Trophoblast cell (in vitro differentiated cells and primary cell): Measurements from ENCODE around the gene GUCD1.

Experiments used
- DNase-seq, 2 donors: peaks; one replicate each; pipeline ENCODE4 v3.0.0-alpha.2; 2016
- H2AFZ ChIP-seq: 2 replicates; pipeline ENCODE4 v1.6.1; 2013; ENCODE audit warnings: low read length, moderate library complexity, mild to moderate bottlenecking; ENCODE audit not compliant: insufficient read depth, poor library complexity
- H2AK5ac ChIP-seq: 2 replicates; pipeline ENCODE4 v1.6.1; 2013; ENCODE audit warnings: mild to moderate bottlenecking, low read length
- H2BK120ac ChIP-seq: 2 replicates; pipeline ENCODE4 v1.6.1; 2013; ENCODE audit warnings: low read length, mild to moderate bottlenecking, moderate library complexity; ENCODE audit not compliant: insufficient read depth, poor library complexity
- H2BK12ac ChIP-seq: 2 replicates; pipeline ENCODE4 v1.6.1; 2013; ENCODE audit warnings: mild to moderate bottlenecking, low read length, moderate library complexity
- H2BK5ac ChIP-seq: 2 replicates; pipeline ENCODE4 v1.6.1; 2013; ENCODE audit warnings: low read length, low read depth, moderate library complexity, mild to moderate bottlenecking; ENCODE audit not compliant: poor library complexity
- H3K14ac ChIP-seq: 2 replicates; pipeline ENCODE4 v1.6.1; 2013; ENCODE audit warnings: mild to moderate bottlenecking, low read length
- H3K18ac ChIP-seq: 2 replicates; pipeline ENCODE4 v1.6.1; 2013; ENCODE audit warnings: mild to moderate bottlenecking, low read length
- H3K23ac ChIP-seq: 2 replicates; pipeline ENCODE4 v1.6.1; 2013; ENCODE audit warnings: low read length
- H3K27ac ChIP-seq: 2 replicates; pipeline ENCODE4 v1.5.1; 2013; ENCODE audit warnings: low read depth, mild to moderate bottlenecking, inconsistent platforms, low read length, moderate library complexity
- H3K27me3 ChIP-seq: 2 replicates; pipeline ENCODE4 v1.6.1; 2013; ENCODE audit warnings: inconsistent platforms, mild to moderate bottlenecking, low read length, moderate library complexity; ENCODE audit not compliant: insufficient read depth
- H3K36me3 ChIP-seq, 2 experiments: 1 replicate in 1 of 2; 2 replicates in 1 of 2; pipeline ENCODE4 v1.6.1; 2013; ENCODE audit warnings: low read length in 2 of 2, mild to moderate bottlenecking in 2 of 2, moderate library complexity in 1 of 2; ENCODE audit not compliant: insufficient read depth in 2 of 2, control insufficient read depth in 1 of 2
- H3K4ac ChIP-seq: 2 replicates; pipeline ENCODE4 v1.6.1; 2013; ENCODE audit warnings: low read depth, mild to moderate bottlenecking, low read length, moderate library complexity
- H3K4me1 ChIP-seq, 2 experiments: 1 replicate in 1 of 2; 2 replicates in 1 of 2; pipeline ENCODE4 v1.6.1; 2013; ENCODE audit warnings: low read length in 2 of 2, mild to moderate bottlenecking in 2 of 2, moderate library complexity in 1 of 2; ENCODE audit not compliant: insufficient read depth in 2 of 2, control insufficient read depth in 1 of 2
- H3K4me2 ChIP-seq: 2 replicates; pipeline ENCODE4 v1.6.1; 2013; ENCODE audit warnings: inconsistent platforms, mild to moderate bottlenecking, low read length, moderate library complexity
- H3K4me3 ChIP-seq: 2 replicates; pipeline ENCODE4 v1.5.1; 2013; ENCODE audit warnings: mild to moderate bottlenecking, low read depth, low read length, inconsistent platforms
- H3K79me1 ChIP-seq: one replicate; pipeline ENCODE4 v1.6.1; 2013; ENCODE audit warnings: low read length
- H3K79me2 ChIP-seq: 2 replicates; pipeline ENCODE4 v1.6.1; 2013; ENCODE audit warnings: low read length, mild to moderate bottlenecking; ENCODE audit not compliant: control insufficient read depth, insufficient read depth, poor library complexity
- H3K9ac ChIP-seq: 2 replicates; pipeline ENCODE4 v1.6.1; 2013; ENCODE audit warnings: mild to moderate bottlenecking, low read length
- H3K9me3 ChIP-seq: 2 replicates; pipeline ENCODE4 v1.6.1; 2013; ENCODE audit warnings: low read depth, mild to moderate bottlenecking, control low read depth, inconsistent platforms, low read length; ENCODE audit not compliant: insufficient read depth
- H4K12ac ChIP-seq: 2 replicates; pipeline ENCODE4 v1.6.1; 2013; ENCODE audit warnings: low read depth, mild to moderate bottlenecking, low read length, moderate library complexity
- H4K8ac ChIP-seq: 2 replicates; pipeline ENCODE4 v1.6.1; 2013; ENCODE audit warnings: low read depth, mild to moderate bottlenecking, low read length, moderate library complexity
- H4K91ac ChIP-seq: one replicate; pipeline ENCODE4 v1.6.1; 2013; ENCODE audit warnings: low read depth, mild to moderate bottlenecking, low read length, moderate library complexity
- WGBS: extraction: QIAGEN DNeasy Blood & Tissue Kit; methylation state at CpG from one replicate; pipeline ENCODE4 v1.1.7; 2013; ENCODE audit warnings: missing lambda C conversion rate; ENCODE audit not compliant: insufficient read length, insufficient coverage; ENCODE audit errors: extremely low coverage; 5-methylcytosine and 5-hydroxymethylcytosine counted together

GUCD1 gene

DNA sequence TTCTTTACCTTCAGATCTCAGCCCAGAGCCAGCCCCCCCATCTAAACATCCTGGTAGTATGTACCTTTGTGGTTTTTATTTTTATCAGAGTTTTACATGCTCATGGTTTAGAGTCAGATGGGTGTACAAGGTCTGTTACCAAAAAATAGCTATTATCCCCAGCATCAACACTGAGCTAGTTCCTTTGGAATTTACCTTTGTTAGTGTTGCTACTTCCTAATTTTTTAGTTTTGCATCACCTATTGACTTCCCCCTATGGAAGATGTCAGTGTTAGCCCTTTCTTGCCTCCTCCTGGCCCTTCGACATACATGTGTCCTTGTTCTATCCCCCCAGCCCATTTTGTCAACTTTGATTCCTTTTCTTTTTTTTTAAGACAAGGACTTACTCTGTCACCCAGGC lies 52.4 kb downstream of the GUCD1 start:
- H2AFZ ChIP-seq: no peak overlapping the region
- no peak overlapping the region for H3K14ac ChIP-seq
- no peaks in the 10 kb centered on the region for H3K27me3 ChIP-seq
- H3K4ac ChIP-seq: no peak overlapping the region
- no peak overlapping the region for H2BK5ac ChIP-seq
- no peak overlapping the region for H2AK5ac ChIP-seq
- no peak overlapping the region for H3K27ac ChIP-seq
- H3K4me3 ChIP-seq: no peak overlapping the region
- no peaks in the 10 kb centered on the region for H3K36me3 ChIP-seq
- H4K12ac ChIP-seq: no peak overlapping the region
- H4K91ac ChIP-seq: no peak overlapping the region
- H3K9ac ChIP-seq: no peak overlapping the region
- no peak overlapping the region for H3K18ac ChIP-seq
- H3K79me1 ChIP-seq: no peaks in the 10 kb centered on the region
- H3K4me2 ChIP-seq: no peak overlapping the region
- no peak overlapping the region for H2BK12ac ChIP-seq
- DNase-seq: peak in 1 of 2 donors; percentile 65
- no peak overlapping the region for H3K23ac ChIP-seq
- H3K4me1 ChIP-seq: no peaks in the 10 kb centered on the region
- WGBS: no CpG with 5 or more reads among the region's 1 CpG
- H2BK120ac ChIP-seq: no peak overlapping the region
- H3K79me2 ChIP-seq: no peaks in the 10 kb centered on the region
- H4K8ac ChIP-seq: no peak overlapping the region
- no peaks in the 10 kb centered on the region for H3K9me3 ChIP-seq

DNA sequence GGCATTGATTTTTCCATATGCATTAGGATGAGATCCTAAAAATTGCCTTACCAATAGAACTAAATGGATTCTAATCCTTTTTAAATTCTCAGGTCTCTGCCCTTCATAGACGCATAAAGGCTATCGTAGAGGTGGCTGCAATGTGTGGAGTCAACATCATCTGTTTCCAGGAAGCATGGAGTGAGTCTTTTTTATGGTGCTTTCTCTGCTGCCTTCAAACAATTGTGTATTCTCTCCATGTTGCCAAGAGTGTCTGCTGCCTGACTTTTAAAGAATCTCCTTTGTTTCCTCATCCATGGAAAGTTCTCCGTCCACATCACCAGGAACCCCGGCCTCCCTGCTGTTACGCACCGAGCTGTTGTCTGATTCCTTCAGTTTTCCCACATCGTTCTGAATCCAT lies 52.9 kb downstream of the GUCD1 start:
- no peak overlapping the region for H3K23ac ChIP-seq
- no peak overlapping the region for H2BK120ac ChIP-seq
- H3K9me3 ChIP-seq: no peaks in the 10 kb centered on the region
- H3K4ac ChIP-seq: no peak overlapping the region
- no peak overlapping the region for H3K9ac ChIP-seq
- no CpG with 5 or more reads among the region's 7 CpGs for WGBS
- H3K36me3 ChIP-seq: no peaks in the 10 kb centered on the region
- no peak overlapping the region for H4K91ac ChIP-seq
- H3K14ac ChIP-seq: no peak overlapping the region
- no peak overlapping the region for H4K12ac ChIP-seq
- no peak overlapping the region for H4K8ac ChIP-seq
- H3K27me3 ChIP-seq: no peaks in the 10 kb centered on the region
- no peaks in the 10 kb centered on the region for H3K79me1 ChIP-seq
- DNase-seq: peak in 1 of 2 donors; percentile 47
- H3K4me2 ChIP-seq: no peak overlapping the region
- H2BK12ac ChIP-seq: no peak overlapping the region
- H2AFZ ChIP-seq: no peak overlapping the region
- H3K18ac ChIP-seq: no peak overlapping the region
- H3K79me2 ChIP-seq: no peaks in the 10 kb centered on the region
- no peak overlapping the region for H3K4me3 ChIP-seq
- no peaks in the 10 kb centered on the region for H3K4me1 ChIP-seq
- H3K27ac ChIP-seq: no peak overlapping the region
- no peak overlapping the region for H2AK5ac ChIP-seq
- H2BK5ac ChIP-seq: no peak overlapping the region

DNA sequence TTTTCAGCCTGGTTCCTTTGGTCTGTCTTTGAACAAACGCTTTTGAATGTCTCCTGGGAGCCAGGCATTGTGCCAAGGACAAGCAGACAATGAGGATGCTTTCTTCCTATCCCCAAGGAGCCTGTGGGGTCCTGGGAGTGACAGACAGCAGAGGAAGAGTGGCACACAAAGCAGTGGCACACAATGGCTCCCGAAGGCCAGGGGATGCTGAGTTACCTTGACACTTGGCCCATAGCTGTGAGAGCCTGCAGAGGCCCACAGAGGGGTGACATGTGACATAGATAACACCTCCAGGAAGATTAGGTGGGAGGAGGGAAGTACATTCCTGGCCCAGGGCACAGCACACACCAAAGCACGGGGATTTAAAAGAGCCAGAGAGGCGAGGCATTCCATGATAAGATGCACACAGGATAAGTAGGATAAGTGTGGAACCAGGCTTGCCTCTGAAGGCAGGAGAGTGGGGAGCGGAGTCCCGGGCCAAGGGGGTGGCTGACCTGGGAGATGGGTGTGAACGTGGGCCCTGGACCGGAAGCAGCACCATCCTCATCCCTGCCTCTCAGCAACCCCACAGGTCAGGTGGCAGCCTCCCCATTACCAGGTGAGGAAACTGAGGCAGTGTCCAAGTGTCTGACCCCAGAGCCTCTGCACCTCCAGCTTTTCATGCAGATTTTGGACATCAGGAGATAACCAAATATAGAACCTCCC lies 53.5 kb downstream of the GUCD1 start:
- no peaks in the 10 kb centered on the region for H3K79me2 ChIP-seq
- H3K4me2 ChIP-seq: no peak overlapping the region
- DNase-seq: peak in 1 of 2 donors; percentile 64
- H4K8ac ChIP-seq: no peak overlapping the region
- no peak overlapping the region for H2AK5ac ChIP-seq
- no peak overlapping the region for H2BK5ac ChIP-seq
- no peak overlapping the region for H3K4ac ChIP-seq
- H3K4me3 ChIP-seq: no peak overlapping the region
- H3K14ac ChIP-seq: no peak overlapping the region
- peaks cover 2% of the 10 kb centered on the region for H3K27me3 ChIP-seq
- H3K36me3 ChIP-seq: no peaks in the 10 kb centered on the region
- H3K18ac ChIP-seq: no peak overlapping the region
- no peaks in the 10 kb centered on the region for H3K9me3 ChIP-seq
- H3K79me1 ChIP-seq: no peaks in the 10 kb centered on the region
- H3K9ac ChIP-seq: no peak overlapping the region
- H2BK12ac ChIP-seq: no peak overlapping the region
- no peak overlapping the region for H3K23ac ChIP-seq
- no peaks in the 10 kb centered on the region for H3K4me1 ChIP-seq
- no peak overlapping the region for H3K27ac ChIP-seq
- H2BK120ac ChIP-seq: no peak overlapping the region
- no peak overlapping the region for H2AFZ ChIP-seq
- WGBS: no CpG with 5 or more reads among the region's 8 CpGs
- no peak overlapping the region for H4K12ac ChIP-seq
- H4K91ac ChIP-seq: no peak overlapping the region

GRCh38 chr22:24500277-24500820 lies 54.6 kb downstream of the GUCD1 start:
- Histone ChIP-seq H3K36me3 (no peaks in the 10 kb centered on the region), H2AK5ac (no peak overlapping the region), H3K4me3 (no peak overlapping the region), H3K9me3 (peaks cover 2% of the 10 kb centered on the region), H2BK5ac (no peak overlapping the region), H3K79me2 (no peaks in the 10 kb centered on the region), H3K79me1 (no peaks in the 10 kb centered on the region), H4K12ac (no peak overlapping the region), H4K8ac (no peak overlapping the region), H3K4me1 (no peaks in the 10 kb centered on the region), H3K27ac (no peak overlapping the region), H3K4me2 (no peak overlapping the region), H2AFZ (no peak overlapping the region), H3K9ac (no peak overlapping the region), H2BK12ac (no peak overlapping the region), H3K23ac (no peak overlapping the region), H3K14ac (no peak overlapping the region), H3K4ac (no peak overlapping the region), H4K91ac (no peak overlapping the region), H3K18ac (no peak overlapping the region), H2BK120ac (no peak overlapping the region), H3K27me3 (peaks cover 10% of the 10 kb centered on the region)
- no peak for DNase-seq
- no CpG with 5 or more reads among the region's 16 CpGs for WGBS
